ENCODE measurements around the gene REV3L. TPM values are rescaled to one million over a fixed set of nuclear protein-coding genes. Genes with fewer than 3 reads are reported as not detected.

Gene REV3L
- total and polyA plus RNA-seq, 2 of the 8 experiments (the other 6 are each of a cell fraction or from before 2014, with no cell fraction given), result 2.1 to 6.6 TPM

DNA sequence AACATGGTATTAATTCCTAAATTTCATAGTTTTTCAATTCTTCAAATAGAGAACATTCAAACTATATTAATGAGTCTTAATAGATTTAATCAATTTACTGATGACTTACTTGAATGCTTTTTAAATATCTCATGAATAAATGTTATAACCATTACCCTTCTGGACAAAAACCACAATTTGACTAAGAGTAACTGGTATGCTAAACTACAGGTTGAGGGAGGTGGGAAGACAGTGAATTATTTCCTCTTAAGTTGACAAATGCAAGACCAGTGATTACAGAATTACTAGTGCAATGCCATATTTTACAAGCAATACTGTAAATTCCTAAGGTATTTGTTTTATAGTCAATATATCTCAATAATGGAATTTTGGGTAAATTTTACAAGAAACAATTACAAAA is 65.1 kb downstream of the REV3L start:
- no peaks in the 10 kb centered on the region for H3K36me3 ChIP-seq (ENCODE audit: control insufficient read depth in 2 of 4, insufficient read depth in 4 of 4, low read length in 3 of 4)
- no peak overlapping the region for H3K14ac ChIP-seq (ENCODE audit: insufficient read length)
- no peak overlapping the region for H4K5ac ChIP-seq (ENCODE audit: insufficient read length, low read depth, low read length)
- no peak overlapping the region for H3K4me2 ChIP-seq (ENCODE audit: insufficient read depth in 1 of 2, low read depth in 2 of 2, low read length in 2 of 2)
- H3K56ac ChIP-seq (replicated peaks; ENCODE audit: insufficient read length, low read depth, low read length), result no peak overlapping the region
- H2AK5ac ChIP-seq (ENCODE audit: low read depth, low read length), result no peak overlapping the region
- ChIA-PET CTCF (ENCODE audit: partially characterized antibody) (no interaction called here), POLR2A (ENCODE audit: partially characterized antibody) (no interaction called here)
- H3K23me2 ChIP-seq (ENCODE audit: low read depth, low read length), result no peaks in the 10 kb centered on the region; the same call in 1 of the 2 replicates
- no peak overlapping the region for H2AFZ ChIP-seq (ENCODE audit: low read length)
- no peaks in the 10 kb centered on the region for H3K79me2 ChIP-seq (ENCODE audit: control insufficient read depth in 1 of 2, insufficient read depth in 2 of 2, low read length in 2 of 2)
- FAIRE-seq, result no peak
- no peak overlapping the region for H3K27ac ChIP-seq (ENCODE audit: low read depth, low read length)
- H2BK120ac ChIP-seq (replicated peaks; ENCODE audit: low read depth, low read length), result no peak overlapping the region
- no peak overlapping the region for H3K23ac ChIP-seq (ENCODE audit: insufficient read length)
- H3K4me3 ChIP-seq (ENCODE audit: extremely low read depth in 1 of 4, insufficient read depth in 2 of 4, low read depth in 3 of 4, low read length in 4 of 4), result no peak overlapping the region
- H3K9ac ChIP-seq (replicated peaks in 1 of 4; ENCODE audit: extremely low read depth in 1 of 4, low read depth in 3 of 4, low read length in 3 of 4), result no peak overlapping the region
- no peak overlapping the region for H2BK15ac ChIP-seq (ENCODE audit: low read length)
- no peak overlapping the region for H2BK5ac ChIP-seq (ENCODE audit: low read depth, low read length)
- H2BK20ac ChIP-seq (ENCODE audit: low read length), result no peak overlapping the region
- H3K4me1 ChIP-seq (replicated peaks in 1 of 4; ENCODE audit: control insufficient read depth in 3 of 4, insufficient read depth in 4 of 4, low read length in 3 of 4), result peaks cover 0 to 3% (median 0%) of the 10 kb centered on the region in 4 experiments; a peak in 1 of 7 replicates
- TF ChIP-seq POLR2AphosphoS5 (IDR thresholded peaks at IDR 0.05; ENCODE audit: low read depth, low read length) (no peak), TAF1 (IDR thresholded peaks at IDR 0.05; ENCODE audit: low read depth, low read length) (no peak), FOSL1 (IDR thresholded peaks at IDR 0.05; ENCODE audit: insufficient read depth, low read depth, low read length) (no peak), SUZ12 (IDR thresholded peaks at IDR 0.05; ENCODE audit: low read length) (no peak), RNF2 (IDR thresholded peaks at IDR 0.05; ENCODE audit: borderline replicate concordance, low read depth, low read length, missing control alignments, poor library complexity, severe bottlenecking) (no peak), BRCA1 (IDR thresholded peaks at IDR 0.05; ENCODE audit: low read depth, low read length) (no peak), EP300 (IDR thresholded peaks at IDR 0.05; ENCODE audit: borderline replicate concordance in 1 of 2, low read depth in 2 of 2, low read length in 2 of 2) (no peak), RAD21 (IDR thresholded peaks at IDR 0.05 in 1 of 2, conservative IDR thresholded peaks at IDR 0.05 in 1 of 2; ENCODE audit: low read depth in 2 of 2, low read length in 2 of 2) (no peak), HDAC2 (IDR thresholded peaks at IDR 0.05; ENCODE audit: borderline replicate concordance in 1 of 2, low read depth in 2 of 2, low read length in 2 of 2) (no peak)
- TF ChIP-seq, protein P1, sequence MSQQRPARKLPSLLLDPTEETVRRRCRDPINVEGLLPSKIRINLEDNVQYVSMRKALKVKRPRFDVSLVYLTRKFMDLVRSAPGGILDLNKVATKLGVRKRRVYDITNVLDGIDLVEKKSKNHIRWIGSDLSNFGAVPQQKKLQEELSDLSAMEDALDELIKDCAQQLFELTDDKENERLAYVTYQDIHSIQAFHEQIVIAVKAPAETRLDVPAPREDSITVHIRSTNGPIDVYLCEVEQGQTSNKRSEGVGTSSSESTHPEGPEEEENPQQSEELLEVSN (IDR thresholded peaks at IDR 0.05), result no peak
- DNase-seq (ENCODE audit: low read depth in 1 of 2, low spot score in 2 of 2), result no peak
- H4K20me1 ChIP-seq (replicated peaks in 1 of 2; ENCODE audit: control insufficient read depth in 1 of 2, insufficient read depth in 2 of 2, low read length in 2 of 2), result peaks cover 1 to 3% of the 10 kb centered on the region in 2 experiments
- H2BK12ac ChIP-seq (ENCODE audit: low read depth, low read length), result no peak overlapping the region
- H3K18ac ChIP-seq (ENCODE audit: extremely low read depth, low read length), result no peak overlapping the region
- H3K27me3 ChIP-seq (replicated peaks in 1 of 4; ENCODE audit: control insufficient read depth in 3 of 4, extremely low read depth in 1 of 4, insufficient read depth in 3 of 4, low read length in 3 of 4), result no peaks in the 10 kb centered on the region
- no peaks in the 10 kb centered on the region for H3K9me3 ChIP-seq (ENCODE audit: insufficient read depth in 2 of 2, low read depth in 1 of 2, low read length in 1 of 2)
- no peak overlapping the region for H4K91ac ChIP-seq (replicated peaks; ENCODE audit: insufficient read length, low read length)
- H3K79me1 ChIP-seq (ENCODE audit: low read depth, low read length), result no peaks in the 10 kb centered on the region
- H4K8ac ChIP-seq (ENCODE audit: extremely low read depth, insufficient read depth, low read length), result no peak overlapping the region
- no peak overlapping the region for H3K4ac ChIP-seq (replicated peaks; ENCODE audit: insufficient read length, low read depth, low read length)

All from H1 (cell line).